DMS79 (cell line): ENCODE results near the gene HNMT.
"Not testable (repeated sequence)": the region's sequence is repeated elsewhere in the genome, so short reads cannot be mapped to it uniquely, and the experiment has no call there.

Source experiments
- DNase-seq: peaks from one replicate; lab custom pipeline; 2025; lab: John Stamatoyannopoulos, UW

The HNMT gene

DNA sequence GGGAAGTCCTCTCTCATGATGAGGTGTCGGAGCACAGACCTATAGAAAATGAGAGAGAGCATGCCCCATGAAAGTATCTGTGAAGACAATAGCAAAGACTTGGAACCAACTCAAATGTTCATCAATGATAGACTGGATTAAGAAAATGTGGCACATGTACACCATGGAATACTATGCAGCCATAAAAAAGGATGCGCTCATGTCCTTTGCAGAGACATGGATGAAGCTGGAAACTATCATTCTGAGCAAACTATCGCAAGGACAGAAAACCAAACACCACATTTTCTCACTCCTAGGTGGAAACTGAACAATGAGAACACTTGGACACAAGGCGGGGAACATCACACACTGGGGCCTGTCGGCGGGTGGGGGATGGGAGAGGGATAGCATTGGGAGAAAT lies 79.3 kb downstream of the HNMT start:
- not testable (repeated sequence) for DNase-seq

- no peak for DNase-seq
These were observed 94.2 kb downstream of the HNMT start for GRCh38 chr2:138058427-138058826.

DNA sequence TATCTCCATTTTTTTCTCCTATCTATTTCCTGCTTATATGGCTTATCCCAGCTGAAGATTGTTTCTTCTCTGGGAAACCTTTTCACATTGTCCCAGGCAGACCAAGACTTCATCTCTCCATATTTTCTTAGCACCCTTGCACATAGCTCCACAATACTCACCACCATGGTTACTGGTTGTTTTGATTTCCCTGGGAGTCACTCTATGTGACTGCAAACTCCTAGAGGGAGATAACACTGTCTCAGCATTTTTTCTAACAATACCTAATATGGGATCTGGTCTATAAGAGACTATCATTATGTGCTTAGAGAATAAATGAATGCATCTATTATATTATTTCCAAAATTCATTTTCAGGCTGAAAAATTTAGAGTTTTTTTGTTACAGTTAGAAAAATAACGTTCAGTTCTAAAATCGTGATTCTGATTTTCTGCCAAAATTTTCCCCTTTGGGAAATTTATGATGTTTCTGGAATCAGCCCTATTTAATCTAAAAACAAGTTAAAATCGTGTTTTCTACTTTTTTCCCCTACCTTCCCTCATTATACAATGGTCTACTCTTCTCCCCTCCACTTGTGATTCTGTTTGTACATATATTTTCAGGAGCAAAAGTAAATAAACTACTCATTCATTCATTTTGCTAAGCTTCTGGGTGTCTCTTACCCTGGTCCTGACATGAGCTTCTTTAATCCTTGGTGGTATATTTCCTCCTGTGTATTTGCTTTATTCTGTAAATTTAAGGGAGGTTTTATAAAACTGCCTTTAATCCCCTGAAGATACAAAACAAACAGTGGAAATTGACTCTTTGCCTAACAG lies 95.4 kb downstream of the HNMT start:
- no peak for DNase-seq

DNA sequence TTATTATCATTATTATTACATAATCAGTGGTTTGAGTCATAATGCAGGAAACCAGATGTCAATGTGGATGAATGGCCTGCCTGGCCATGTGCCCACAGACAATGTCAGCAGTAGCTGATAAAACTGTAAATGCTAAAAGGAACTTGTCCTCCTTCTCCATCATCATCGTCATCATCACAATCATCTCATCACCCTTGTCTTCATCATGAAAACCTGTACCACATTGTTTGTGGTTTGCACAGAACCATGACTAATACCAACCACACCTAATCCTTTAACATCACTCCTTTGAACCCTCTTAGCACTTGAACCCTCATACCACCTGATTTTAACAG lies 96.0 kb downstream of the HNMT start:
- no peak for DNase-seq

DNA sequence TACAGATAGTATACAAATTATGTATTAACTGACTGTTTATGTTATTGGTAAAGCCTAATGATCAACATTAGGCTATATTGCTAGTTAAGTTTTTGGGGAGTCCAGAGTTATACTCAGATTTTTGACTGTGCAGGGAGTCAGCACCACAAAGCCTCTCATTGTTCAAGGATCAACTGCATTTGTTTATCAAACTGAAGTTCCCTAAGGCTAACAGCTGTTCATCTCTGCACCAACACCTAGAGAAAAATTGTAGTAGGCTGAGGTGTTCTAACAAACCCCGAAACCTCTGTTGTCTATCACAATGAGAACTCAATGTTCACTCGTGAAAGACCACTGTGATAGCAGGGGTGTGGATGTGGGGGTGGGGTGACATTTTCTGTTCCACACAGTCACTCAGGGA lies 97.7 kb downstream of the HNMT start:
- DNase-seq: no peak

GRCh38 chr2:138063181-138063580 lies 98.9 kb downstream of the HNMT start:
- DNase-seq: no peak
